Liver (tissue), 9 donors: ENCODE data around the gene BORCS5. TPM values are rescaled to one million over a fixed set of nuclear protein-coding genes. Genes with fewer than 3 reads are reported as not detected.

Experiments used
- DNase-seq: peaks from one replicate; pipeline ENCODE4 v3.0.0-alpha.2; 2017; ENCODE audit warnings: low spot score
- H3K27ac ChIP-seq, 2 donors: one replicate each; pipeline ENCODE4 v1.7.0; 2013; ENCODE audit warnings: inconsistent platforms in 2 of 2, low read length in 2 of 2, control low read depth in 1 of 2, low read depth in 1 of 2, mild to moderate bottlenecking in 1 of 2
- H3K27me3 ChIP-seq, 4 donors: one replicate each; pipeline versions ENCODE4 v1.6.1 to v1.7.0; 2013; ENCODE audit warnings: low read length in 3 of 4, inconsistent platforms in 1 of 4, mild to moderate bottlenecking in 1 of 4, moderate library complexity in 1 of 4; ENCODE audit not compliant: control insufficient read depth in 4 of 4, insufficient read depth in 4 of 4
- H3K36me3 ChIP-seq, 4 donors: one replicate each; pipeline versions ENCODE4 v1.6.1 to v1.7.0; 2013; ENCODE audit warnings: low read length in 3 of 4, mild to moderate bottlenecking in 3 of 4, low read depth in 1 of 4, moderate library complexity in 1 of 4; ENCODE audit not compliant: control insufficient read depth in 4 of 4, insufficient read depth in 3 of 4
- H3K4me1 ChIP-seq, 4 donors: one replicate each; pipeline versions ENCODE4 v1.6.1 to v1.7.0; 2013; ENCODE audit warnings: low read length in 3 of 4, mild to moderate bottlenecking in 3 of 4, moderate library complexity in 1 of 4; ENCODE audit not compliant: control insufficient read depth in 4 of 4, insufficient read depth in 4 of 4
- H3K4me3 ChIP-seq, 3 donors: one replicate each; pipeline versions ENCODE4 v1.6.1 to v1.7.0; 2013; ENCODE audit warnings: low read length in 3 of 3, control low read depth in 1 of 3, low read depth in 1 of 3, mild to moderate bottlenecking in 1 of 3
- H3K9ac ChIP-seq, 2 donors: one replicate each; pipeline ENCODE4 v1.7.0; 2013; ENCODE audit warnings: low read length in 2 of 2, mild to moderate bottlenecking in 2 of 2, moderate library complexity in 2 of 2, control low read depth in 1 of 2, low read depth in 1 of 2
- H3K9me3 ChIP-seq, 4 donors: one replicate each; pipeline versions ENCODE4 v1.6.1 to v1.7.0; 2013; ENCODE audit warnings: low read length in 3 of 4; ENCODE audit not compliant: control insufficient read depth in 4 of 4
- ATF3 ChIP-seq: IDR thresholded peaks from 2 replicates; pipeline ENCODE4 v1.6.1; 2016; ENCODE audit warnings: antibody characterized with exemption
- CTCF ChIP-seq: fragments of 150-350 bp; IDR thresholded peaks from 2 replicates; pipeline ENCODE4 v1.5.1; 2017; ENCODE audit warnings: improper control_type of control experiment, low read depth, low read length; ENCODE audit not compliant: missing input control
- EGR1 ChIP-seq, 2 donors: IDR thresholded peaks; 2 replicates each; pipeline ENCODE4 v1.6.1; 2016 to 2018; ENCODE audit warnings: antibody characterized with exemption in 2 of 2, low read depth in 2 of 2
- FOXA1 ChIP-seq: IDR thresholded peaks from 2 replicates; pipeline ENCODE4 v1.6.1; 2016; ENCODE audit warnings: antibody characterized with exemption
- FOXA2 ChIP-seq: IDR thresholded peaks from 2 replicates; pipeline ENCODE4 v1.6.1; 2016; ENCODE audit warnings: antibody characterized with exemption
- GABPA ChIP-seq, 2 donors: IDR thresholded peaks in 1 of 2; conservative IDR thresholded peaks in 1 of 2; 2 replicates each; pipeline ENCODE4 v1.6.1; 2016; ENCODE audit warnings: antibody characterized with exemption in 2 of 2, mild to moderate bottlenecking in 1 of 2, moderate library complexity in 1 of 2
- HNF4A ChIP-seq, 2 donors: conservative IDR thresholded peaks; 2 replicates each; pipeline ENCODE4 v1.6.1; 2016; ENCODE audit warnings: antibody characterized with exemption in 2 of 2, mild to moderate bottlenecking in 2 of 2
- HNF4G ChIP-seq: IDR thresholded peaks from 2 replicates; pipeline ENCODE4 v1.6.1; 2016; ENCODE audit warnings: antibody characterized with exemption
- JUND ChIP-seq, 2 donors: IDR thresholded peaks; 2 replicates each; pipeline ENCODE4 v1.6.1; 2016; ENCODE audit warnings: antibody characterized with exemption in 2 of 2
- MAX ChIP-seq: IDR thresholded peaks from 2 replicates; pipeline ENCODE4 v1.6.1; 2016; ENCODE audit warnings: antibody characterized with exemption
- NR2F2 ChIP-seq: IDR thresholded peaks from 2 replicates; pipeline ENCODE4 v1.6.1; 2016; ENCODE audit warnings: antibody characterized with exemption
- RAD21 ChIP-seq, 2 donors: IDR thresholded peaks; 2 replicates each; pipeline ENCODE4 v1.6.1; 2016; ENCODE audit warnings: antibody characterized with exemption in 2 of 2, mild to moderate bottlenecking in 2 of 2
- REST ChIP-seq: IDR thresholded peaks from 2 replicates; pipeline ENCODE4 v1.6.1; 2016; ENCODE audit warnings: antibody characterized with exemption, mild to moderate bottlenecking
- RXRA ChIP-seq, 2 donors: IDR thresholded peaks; 2 replicates each; pipeline ENCODE4 v1.6.1; 2017 to 2018; ENCODE audit warnings: antibody characterized with exemption in 2 of 2, mild to moderate bottlenecking in 1 of 2
- SP1 ChIP-seq: IDR thresholded peaks from 2 replicates; pipeline ENCODE4 v1.6.1; 2018; ENCODE audit warnings: antibody characterized with exemption, mild to moderate bottlenecking
- TAF1 ChIP-seq: conservative IDR thresholded peaks from 2 replicates; pipeline ENCODE4 v1.6.1; 2016; ENCODE audit warnings: antibody characterized with exemption, mild to moderate bottlenecking
- YY1 ChIP-seq: IDR thresholded peaks from 2 replicates; pipeline ENCODE4 v1.6.1; 2016; ENCODE audit warnings: antibody characterized with exemption, mild to moderate bottlenecking
- ZBTB33 ChIP-seq: IDR thresholded peaks from 2 replicates; pipeline ENCODE4 v1.6.1; 2016; ENCODE audit warnings: antibody characterized with exemption
- WGBS: extraction: QIAGEN DNeasy Blood & Tissue Kit; methylation state at CpG from one replicate; pipeline ENCODE4 v1.1.7; 2013; 5-methylcytosine and 5-hydroxymethylcytosine counted together
- polyA plus RNA-seq, 2 donors: library from polyadenylated mRNA; stranded (reverse) in 1 of 2; unstranded in 1 of 2; fragments of 200-250 nt in 1 of 2; fragments of >200 nt in 1 of 2; fragmentation: Nextera tagmentation in 1 of 2; extraction: Ambion mirVana in 1 of 2; gene quantifications; one replicate each; pipeline versions ENCODE4 v1.2.1 to v1.2.3, GENCODE V29; 2013 to 2015
- total RNA-seq, 2 donors: library from RNA; depleted of rRNA; stranded (reverse); fragments of >200 nt; gene quantifications; one replicate each; pipeline ENCODE4 v1.2.3, GENCODE V29; 2014
- donor health status: healthy.
- donor health status: healthy.
- donor health status: healthy.
- donor health status: healthy.
- donor health status: healthy.

The BORCS5 gene
- total and polyA plus RNA-seq, 4 donors, result 4.5 to 11.4 (median 8.1) TPM

- Histone ChIP-seq H3K36me3 (no peaks in the 10 kb centered on the region), H3K4me1 (peaks cover 7 to 32% (median 23%) of the 10 kb centered on the region in 4 donors), H3K9me3 (no peaks in the 10 kb centered on the region), H3K9ac (peak overlapping the region; percentile 17 to 87), H3K4me3 (peak overlapping the region in 1 of 3 donors; percentile 14), H3K27ac (peak overlapping the region; percentile 82 to 83), H3K27me3 (no peaks in the 10 kb centered on the region)
- 26% methylated on average over 9 of the region's 9 CpGs for WGBS
- TF ChIP-seq RAD21 (IDR thresholded peaks at IDR 0.05) (no peak), FOXA2 (no peak), REST (no peak), SP1 (peak; percentile 12)
- DNase-seq, result no peak
Measured at GRCh38 chr12:12319451-12320183, 37.3 kb upstream of the BORCS5 start.

GRCh38 chr12:12323118-12323517, 33.8 kb upstream of the BORCS5 start:
- no peak for TF ChIP-seq HNF4G
- no peak for TF ChIP-seq FOXA2
- TF ChIP-seq HNF4A (conservative IDR thresholded peaks at IDR 0.05), result no peak
- no peak for TF ChIP-seq SP1
- TF ChIP-seq RXRA (IDR thresholded peaks at IDR 0.05), result no peak
- no peak for TF ChIP-seq JUND (IDR thresholded peaks at IDR 0.05)
- TF ChIP-seq GABPA (IDR thresholded peaks at IDR 0.05 in 1 of 2, conservative IDR thresholded peaks at IDR 0.05 in 1 of 2), result no peak
- no peak for TF ChIP-seq ZBTB33
- TF ChIP-seq NR2F2, result no peak
- TF ChIP-seq EGR1 (IDR thresholded peaks at IDR 0.05; ENCODE audit: low read depth in 2 of 2), result no peak
- TF ChIP-seq RAD21 (IDR thresholded peaks at IDR 0.05), result no peak
- TF ChIP-seq CTCF, result no peak
- TF ChIP-seq YY1, result no peak
- no peak for TF ChIP-seq MAX
- no peak for TF ChIP-seq REST
- TF ChIP-seq TAF1, result no peak
- no peak for TF ChIP-seq ATF3
- no peak for TF ChIP-seq FOXA1
- WGBS, result 91% methylated on average over 3 of the region's 4 CpGs

More at GRCh38 chr12:12323118-12323517, 33.8 kb upstream of the BORCS5 start:
- Histone ChIP-seq H3K9me3 (no peaks in the 10 kb centered on the region), H3K36me3 (no peaks in the 10 kb centered on the region), H3K9ac (no peak overlapping the region), H3K4me1 (peaks cover 0 to 29% (median 22%) of the 10 kb centered on the region in 4 donors), H3K27me3 (no peaks in the 10 kb centered on the region), H3K27ac (no peak overlapping the region), H3K4me3 (no peak overlapping the region)
- DNase-seq, result no peak
